OCI-LY3 (cell line): ENCODE measurements around the gene THBS1.

Source experiments
- EZH2phosphoT487 ChIP-seq: fragments of 200-600 bp; shearing (Covaris generic); IDR thresholded peaks from 2 replicates; pipeline ENCODE4 v1.6.1; 2018; ENCODE audit warnings: antibody characterized with exemption, mixed run types, low read depth
- TF ChIP-seq, protein P1 (sequence below): fragments of 200-600, 300-600 bp; sonication (generic); IDR thresholded peaks from 2 replicates; pipeline ENCODE4 v1.5.1; 2014; ENCODE audit warnings: antibody characterized with exemption, low read length, low read depth

- TF ChIP-seq, protein P1, sequence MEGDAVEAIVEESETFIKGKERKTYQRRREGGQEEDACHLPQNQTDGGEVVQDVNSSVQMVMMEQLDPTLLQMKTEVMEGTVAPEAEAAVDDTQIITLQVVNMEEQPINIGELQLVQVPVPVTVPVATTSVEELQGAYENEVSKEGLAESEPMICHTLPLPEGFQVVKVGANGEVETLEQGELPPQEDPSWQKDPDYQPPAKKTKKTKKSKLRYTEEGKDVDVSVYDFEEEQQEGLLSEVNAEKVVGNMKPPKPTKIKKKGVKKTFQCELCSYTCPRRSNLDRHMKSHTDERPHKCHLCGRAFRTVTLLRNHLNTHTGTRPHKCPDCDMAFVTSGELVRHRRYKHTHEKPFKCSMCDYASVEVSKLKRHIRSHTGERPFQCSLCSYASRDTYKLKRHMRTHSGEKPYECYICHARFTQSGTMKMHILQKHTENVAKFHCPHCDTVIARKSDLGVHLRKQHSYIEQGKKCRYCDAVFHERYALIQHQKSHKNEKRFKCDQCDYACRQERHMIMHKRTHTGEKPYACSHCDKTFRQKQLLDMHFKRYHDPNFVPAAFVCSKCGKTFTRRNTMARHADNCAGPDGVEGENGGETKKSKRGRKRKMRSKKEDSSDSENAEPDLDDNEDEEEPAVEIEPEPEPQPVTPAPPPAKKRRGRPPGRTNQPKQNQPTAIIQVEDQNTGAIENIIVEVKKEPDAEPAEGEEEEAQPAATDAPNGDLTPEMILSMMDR, result peak; percentile 94
- no peak for TF ChIP-seq EZH2phosphoT487
These were observed 778 bp upstream of the THBS1 start for GRCh38 chr15:39580117-39580484.
